Neuron (in vitro differentiated cells): ENCODE data around the gene BCORL1.

Source experiments
- H2AFZ ChIP-seq: one replicate; pipeline ENCODE4 v1.6.1; 2013; ENCODE audit warnings: low read depth, mild to moderate bottlenecking, inconsistent platforms, low read length, moderate library complexity
- H3K27me3 ChIP-seq: one replicate; pipeline ENCODE4 v1.6.1; 2013; ENCODE audit warnings: low read length; ENCODE audit not compliant: insufficient read depth
- H3K36me3 ChIP-seq: one replicate; pipeline ENCODE4 v1.6.1; 2013; ENCODE audit warnings: low read length; ENCODE audit not compliant: insufficient read depth
- H3K4me1 ChIP-seq: one replicate; pipeline ENCODE4 v1.6.1; 2013; ENCODE audit warnings: low read length; ENCODE audit not compliant: insufficient read depth
- H3K4me3 ChIP-seq: 2 replicates; pipeline ENCODE4 v1.5.1; 2013; ENCODE audit warnings: mild to moderate bottlenecking, low read length, moderate library complexity
- H3K9me3 ChIP-seq: one replicate; pipeline ENCODE4 v1.6.1; 2013; ENCODE audit warnings: low read length

BCORL1 gene

DNA sequence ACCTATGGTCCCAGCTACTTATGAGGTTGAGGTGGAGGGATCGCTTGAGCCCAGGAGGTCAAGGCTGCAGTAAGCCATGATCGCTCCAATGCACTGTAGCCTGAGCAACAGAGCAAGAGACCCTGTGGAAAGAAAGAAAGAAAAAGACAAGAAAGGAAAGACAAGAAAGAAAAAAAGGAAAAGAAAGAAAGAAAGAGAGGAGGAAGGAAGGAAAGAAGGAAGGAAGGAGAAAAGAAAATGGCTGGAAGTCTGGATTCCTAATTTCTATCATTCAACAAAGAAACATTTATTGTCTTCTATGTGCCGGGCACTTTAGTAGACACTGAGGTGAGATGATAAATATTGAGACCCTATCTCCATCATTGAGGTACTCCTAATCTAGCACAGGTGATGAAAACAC lies 26.8 kb upstream of the BCORL1 start:
- H3K4me1 ChIP-seq = no peaks in the 10 kb centered on the region
- no peaks in the 10 kb centered on the region for H3K9me3 ChIP-seq
- H2AFZ ChIP-seq = no peak overlapping the region
- no peaks in the 10 kb centered on the region for H3K27me3 ChIP-seq
- H3K36me3 ChIP-seq = no peaks in the 10 kb centered on the region
- H3K4me3 ChIP-seq = no peak overlapping the region

- Histone ChIP-seq H3K9me3 (no peaks in the 10 kb centered on the region), H3K27me3 (no peaks in the 10 kb centered on the region), H3K4me1 (peaks cover under 1% of the 10 kb centered on the region), H2AFZ (no peak overlapping the region), H3K4me3 (no peak overlapping the region), H3K36me3 (no peaks in the 10 kb centered on the region)
Measured at GRCh38 chrX:129956145-129956544, 26.3 kb upstream of the BCORL1 start.

DNA sequence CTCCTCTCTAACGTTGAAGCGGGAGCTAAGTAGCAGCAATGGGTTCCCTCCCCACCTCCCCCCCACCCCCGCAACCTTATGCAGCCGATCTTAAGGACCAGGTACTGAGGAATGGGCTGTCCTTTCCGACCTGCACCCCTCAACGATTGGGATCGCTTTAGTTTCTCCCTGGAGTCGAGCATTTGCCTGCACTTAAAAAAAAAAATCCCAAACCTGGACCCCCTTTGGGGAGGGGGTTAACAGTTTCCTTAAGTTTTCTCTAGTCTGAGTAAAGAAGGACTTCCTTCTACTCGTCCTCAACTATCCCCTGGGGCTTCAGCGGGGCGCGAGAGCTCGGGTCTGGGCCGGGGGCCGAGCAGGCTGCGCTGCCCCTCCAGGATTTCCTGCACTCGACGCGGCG lies 25.7 kb upstream of the BCORL1 start:
- peaks cover 5% of the 10 kb centered on the region for H3K4me1 ChIP-seq
- H2AFZ ChIP-seq = no peak overlapping the region
- no peaks in the 10 kb centered on the region for H3K9me3 ChIP-seq
- H3K27me3 ChIP-seq = no peaks in the 10 kb centered on the region
- no peaks in the 10 kb centered on the region for H3K36me3 ChIP-seq
- peak overlapping the region; percentile 36 for H3K4me3 ChIP-seq

DNA sequence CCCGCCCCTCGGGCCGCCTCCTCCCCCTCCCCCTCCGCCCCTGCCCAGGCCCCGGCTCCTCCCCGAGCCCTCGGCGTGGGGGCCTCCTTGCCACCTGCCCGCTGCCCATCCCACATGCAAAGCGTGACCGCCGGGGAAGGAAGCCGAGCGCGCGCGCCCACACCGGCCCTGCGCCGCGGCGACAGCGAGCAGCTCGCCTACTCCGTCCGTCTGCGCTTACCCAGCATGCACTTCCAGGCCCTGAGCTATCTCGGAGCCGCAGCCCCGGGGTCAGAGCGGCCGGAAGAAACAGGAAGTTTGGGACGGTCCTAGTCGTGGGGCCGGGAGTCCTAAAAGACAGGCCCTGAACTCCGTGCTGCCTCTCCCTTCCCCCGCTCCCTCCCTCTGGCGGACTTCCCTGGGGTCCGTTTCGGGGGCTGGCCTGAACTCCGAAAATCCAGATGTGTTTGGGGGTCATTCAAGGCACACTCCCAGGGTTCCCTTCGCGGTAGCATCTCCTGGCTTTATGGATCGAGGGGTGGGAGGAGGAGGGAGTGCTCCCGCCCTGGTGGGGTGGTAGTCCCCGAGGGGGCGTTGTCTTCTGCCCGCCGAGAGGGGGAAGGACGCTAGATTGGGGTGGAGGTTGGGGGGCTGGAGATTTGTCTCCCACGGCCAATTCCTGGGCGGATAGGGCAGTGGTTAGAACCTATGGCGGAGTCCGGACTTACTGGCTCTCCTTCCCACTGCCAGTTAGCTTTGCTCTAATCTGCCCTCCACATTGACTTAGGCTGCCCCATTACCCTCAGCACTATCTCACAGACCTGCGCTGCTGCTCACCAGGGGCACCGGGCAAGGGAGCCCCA lies 25.0 kb upstream of the BCORL1 start:
- Histone ChIP-seq H2AFZ (peak overlapping the region; percentile 44), H3K27me3 (no peaks in the 10 kb centered on the region), H3K9me3 (no peaks in the 10 kb centered on the region), H3K4me3 (peak overlapping the region; percentile 43), H3K36me3 (no peaks in the 10 kb centered on the region), H3K4me1 (peaks cover 5% of the 10 kb centered on the region)

GRCh38 chrX:129958083-129958465 lies 24.4 kb upstream of the BCORL1 start:
- Histone ChIP-seq H3K4me1 (peaks cover 5% of the 10 kb centered on the region), H3K4me3 (no peak overlapping the region), H3K27me3 (no peaks in the 10 kb centered on the region), H3K9me3 (no peaks in the 10 kb centered on the region), H2AFZ (no peak overlapping the region), H3K36me3 (no peaks in the 10 kb centered on the region)

- no peak overlapping the region for H2AFZ ChIP-seq
- no peak overlapping the region for H3K4me3 ChIP-seq
- no peaks in the 10 kb centered on the region for H3K36me3 ChIP-seq
- no peaks in the 10 kb centered on the region for H3K9me3 ChIP-seq
- no peaks in the 10 kb centered on the region for H3K27me3 ChIP-seq
- H3K4me1 ChIP-seq = peaks cover 5% of the 10 kb centered on the region
Measured at GRCh38 chrX:129958814-129959492, 23.5 kb upstream of the BCORL1 start.

DNA sequence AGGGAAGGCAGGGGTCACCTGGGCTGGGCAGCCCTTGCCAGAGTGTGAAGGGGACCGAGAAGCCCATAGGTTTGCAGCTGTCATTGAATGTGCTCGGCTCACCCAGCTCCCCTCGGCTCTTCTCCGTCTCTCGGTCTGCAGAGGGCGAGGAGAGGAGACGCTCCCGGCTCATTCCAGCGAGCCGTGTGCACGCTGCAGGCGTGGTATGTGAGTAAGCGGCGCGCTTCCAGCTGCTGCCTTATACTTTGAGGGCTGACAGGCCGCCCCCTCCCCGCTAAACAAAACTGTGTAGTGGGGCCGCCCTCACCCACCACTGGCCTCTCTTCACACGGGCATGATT lies 23.0 kb upstream of the BCORL1 start:
- Histone ChIP-seq H3K4me1 (peaks cover 5% of the 10 kb centered on the region), H3K4me3 (no peak overlapping the region), H3K9me3 (no peaks in the 10 kb centered on the region), H3K27me3 (no peaks in the 10 kb centered on the region), H2AFZ (no peak overlapping the region), H3K36me3 (no peaks in the 10 kb centered on the region)

- Histone ChIP-seq H3K4me3 (peak overlapping the region; percentile 31), H3K9me3 (no peaks in the 10 kb centered on the region), H3K27me3 (no peaks in the 10 kb centered on the region), H3K4me1 (peaks cover 5% of the 10 kb centered on the region), H2AFZ (peak overlapping the region; percentile 41), H3K36me3 (no peaks in the 10 kb centered on the region)
Measured at GRCh38 chrX:129961180-129962083, 21.0 kb upstream of the BCORL1 start.

DNA sequence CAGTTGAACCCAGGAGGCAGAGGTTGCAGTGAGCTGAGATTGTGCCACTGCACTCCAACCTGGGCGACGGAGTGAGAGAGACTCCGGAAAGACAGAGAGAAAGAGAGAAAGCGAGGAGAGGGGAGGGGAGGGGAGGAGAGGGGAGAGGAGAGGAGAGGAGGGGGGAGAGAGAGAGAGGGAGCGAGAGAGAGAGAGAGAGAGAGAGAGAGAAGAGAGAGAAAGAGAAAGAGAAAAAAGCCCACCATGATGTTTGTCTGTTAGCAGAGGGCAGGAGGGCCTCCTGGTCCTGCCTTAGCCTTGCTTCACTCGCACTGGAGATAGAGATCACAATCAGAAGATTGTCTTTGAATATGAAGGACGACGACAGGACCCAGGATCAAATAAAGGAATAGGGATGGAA lies 18.7 kb upstream of the BCORL1 start:
- Histone ChIP-seq H3K27me3 (no peaks in the 10 kb centered on the region), H3K36me3 (no peaks in the 10 kb centered on the region), H3K4me3 (no peak overlapping the region), H3K4me1 (peaks cover 5% of the 10 kb centered on the region), H3K9me3 (no peaks in the 10 kb centered on the region), H2AFZ (no peak overlapping the region)

DNA sequence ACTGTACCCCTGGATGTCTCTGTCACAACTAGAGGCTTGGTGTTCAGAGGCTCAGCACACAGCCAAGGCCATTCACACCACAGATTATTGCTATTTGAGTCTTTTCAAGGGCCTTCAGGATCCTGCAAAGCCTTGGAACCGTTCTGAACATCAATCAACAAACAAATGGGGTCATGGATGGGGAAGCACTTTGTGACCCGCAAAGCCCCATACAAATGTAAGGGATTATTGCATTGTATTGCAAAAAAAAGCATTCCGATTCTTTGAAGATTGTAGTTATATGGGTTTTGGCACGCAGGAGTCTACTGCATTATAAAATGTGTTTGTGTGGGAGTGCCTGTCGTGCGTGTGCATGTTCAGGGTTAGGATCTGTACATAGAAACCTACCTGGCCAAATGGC lies 17.3 kb upstream of the BCORL1 start:
- H3K4me1 ChIP-seq = peaks cover 5% of the 10 kb centered on the region
- H2AFZ ChIP-seq = no peak overlapping the region
- no peaks in the 10 kb centered on the region for H3K27me3 ChIP-seq
- H3K4me3 ChIP-seq = no peak overlapping the region
- H3K36me3 ChIP-seq = no peaks in the 10 kb centered on the region
- no peaks in the 10 kb centered on the region for H3K9me3 ChIP-seq

- H3K36me3 ChIP-seq = no peaks in the 10 kb centered on the region
- no peaks in the 10 kb centered on the region for H3K4me1 ChIP-seq
- H3K4me3 ChIP-seq = no peak overlapping the region
- peaks cover 4% of the 10 kb centered on the region for H3K27me3 ChIP-seq
- H3K9me3 ChIP-seq = no peaks in the 10 kb centered on the region
- no peak overlapping the region for H2AFZ ChIP-seq
Measured at GRCh38 chrX:129968968-129969367, 13.5 kb upstream of the BCORL1 start.

DNA sequence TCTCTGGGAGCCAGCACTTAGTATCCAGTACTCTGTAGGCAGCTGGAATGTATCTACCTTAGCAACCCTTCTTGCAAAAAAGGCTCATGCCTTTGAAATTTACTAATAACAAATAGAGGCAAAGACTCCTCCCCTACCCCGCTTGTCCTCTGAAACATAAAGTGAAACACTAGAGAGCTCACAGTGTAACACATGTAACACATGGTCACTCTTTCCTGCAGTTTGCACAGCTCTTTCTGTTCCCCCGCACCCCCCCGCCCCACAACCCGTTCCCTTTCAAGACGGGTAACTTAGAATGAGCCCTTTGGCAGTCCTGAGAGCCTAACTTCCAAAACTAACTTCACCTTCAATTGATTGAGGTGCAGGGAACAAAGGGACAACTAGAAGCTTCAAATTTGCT lies 6.0 kb upstream of the BCORL1 start:
- Histone ChIP-seq H3K4me1 (peaks cover 8% of the 10 kb centered on the region), H3K27me3 (peaks cover 18% of the 10 kb centered on the region), H3K36me3 (no peaks in the 10 kb centered on the region), H2AFZ (no peak overlapping the region), H3K9me3 (no peaks in the 10 kb centered on the region), H3K4me3 (no peak overlapping the region)
